ENCODE data around the gene MMD2.

The MMD2 gene

GRCh38 chr7:4868493-4868892 lies 90.5 kb downstream of the MMD2 start:
- DNase-seq (ENCODE audit: low read depth), result no peak

- DNase-seq (ENCODE audit: low read depth), result no peak
Measured at GRCh38 chr7:4866528-4867496, 92.2 kb downstream of the MMD2 start.

DNA sequence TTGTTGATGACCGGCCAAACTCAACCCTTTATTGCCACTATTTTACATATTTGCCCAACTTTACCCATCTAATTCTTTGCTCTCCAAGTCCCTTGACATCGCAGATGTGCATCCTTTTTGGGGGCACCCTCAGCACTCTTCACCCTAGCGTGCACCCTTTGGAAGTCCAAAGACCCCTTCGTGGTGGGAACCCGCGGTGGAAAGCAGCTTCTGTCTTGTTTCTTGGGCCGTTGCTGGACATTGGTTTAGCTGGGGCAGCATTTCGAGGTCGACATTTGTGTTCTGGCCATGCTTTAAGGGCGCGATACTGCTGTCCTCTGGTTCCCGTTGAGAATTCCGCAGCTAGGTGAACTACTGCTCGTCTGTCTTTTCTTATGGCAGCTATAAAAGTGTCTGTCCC lies 96.8 kb downstream of the MMD2 start:
- DNase-seq (ENCODE audit: low read depth), result no peak

GRCh38 chr7:4861673-4862072 lies 97.3 kb downstream of the MMD2 start, which contains the start of gene PAPOLB:
TSS of gene PAPOLB (minus strand) at chr7:4862030. CDS start at chr7:4861810, 220 bp downstream.
- no peak for DNase-seq (ENCODE audit: low read depth)

DNA sequence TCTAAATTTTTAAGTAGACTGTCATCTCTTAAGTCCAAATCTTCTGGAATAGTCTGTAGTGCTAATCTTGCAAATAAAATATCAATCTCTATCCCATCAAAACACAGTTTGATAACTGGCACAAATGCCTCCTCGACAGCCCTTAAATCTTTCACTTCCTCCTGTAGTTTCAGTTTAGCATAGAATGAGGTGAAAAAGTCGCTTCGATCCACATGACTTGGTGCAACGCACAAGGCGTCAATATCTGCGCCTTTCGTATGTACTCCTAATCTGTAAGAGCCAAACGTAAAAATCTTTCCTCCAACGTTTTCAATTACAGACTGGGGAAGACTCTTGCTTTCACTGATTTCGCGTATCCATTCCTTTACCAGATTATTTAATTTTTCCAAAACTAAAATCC lies 97.8 kb downstream of the MMD2 start:
- no peak for DNase-seq (ENCODE audit: low read depth)

DNA sequence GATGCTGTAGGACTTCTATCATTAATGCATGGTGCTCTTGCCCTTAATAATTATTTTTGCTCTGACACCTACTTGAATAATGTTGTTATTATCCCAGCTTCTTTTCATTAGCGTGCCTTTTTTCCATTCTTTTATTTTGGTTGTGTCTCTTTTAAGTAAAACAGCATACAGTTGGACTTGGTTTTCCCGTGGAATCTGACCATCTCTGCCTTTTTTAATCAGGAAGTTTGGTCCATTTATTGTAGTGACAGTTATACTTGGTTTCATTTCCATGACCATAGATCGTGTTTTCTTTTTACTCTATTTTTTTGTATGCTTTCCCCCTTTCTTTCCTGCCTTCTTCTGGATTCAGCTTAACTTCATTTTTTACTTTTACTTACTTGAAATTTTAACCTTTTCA lies 101.8 kb downstream of the MMD2 start:
- no peak for DNase-seq (ENCODE audit: low read depth)

GRCh38 chr7:4856336-4857057 lies 102.5 kb downstream of the MMD2 start:
- no peak for DNase-seq (ENCODE audit: low read depth)
